Activated CD4-positive, alpha-beta memory T cell treated with anti-CD3 and anti-CD28 coated beads for 36 hours (primary cell): ENCODE data around the gene VPS52. TPM values are rescaled to one million over a fixed set of nuclear protein-coding genes. Genes with fewer than 3 reads are reported as not detected.

Experiments used
- CTCF ChIA-PET: fragments of 350-600 bp; sonication (Branson Sonifier 250); formaldehyde crosslinking; loops from one replicate; lab custom pipeline; 2021; ENCODE audit warnings: antibody characterized with exemption, inconsistent platforms; lab: Charles Lee
- POLR2A ChIA-PET: fragments of 350-600 bp; sonication (Branson Sonifier 250); formaldehyde crosslinking; loops from one replicate; lab custom pipeline; 2021; ENCODE audit warnings: antibody characterized with exemption; lab: Charles Lee
- DNase-seq: peaks from one replicate; pipeline ENCODE4 v3.0.0-alpha.2; 2020
- H3K27ac Mint-ChIP-seq: one replicate; pipeline ENCODE4 v1.8.0; 2021; ENCODE audit warnings: mixed read lengths
- H3K27me3 Mint-ChIP-seq: one replicate; pipeline ENCODE4 v1.8.0; 2021; ENCODE audit warnings: mixed read lengths
- H3K36me3 Mint-ChIP-seq: one replicate; pipeline ENCODE4 v1.8.0; 2021; ENCODE audit warnings: mixed read lengths
- H3K4me1 Mint-ChIP-seq: one replicate; pipeline ENCODE4 v1.8.0; 2021; ENCODE audit warnings: low read depth, mixed read lengths
- H3K4me3 Mint-ChIP-seq: one replicate; pipeline ENCODE4 v1.8.0; 2021; ENCODE audit warnings: mild to moderate bottlenecking, mixed read lengths
- H3K9me3 Mint-ChIP-seq: one replicate; pipeline ENCODE4 v1.8.0; 2021; ENCODE audit warnings: mixed read lengths
- intact Hi-C: fragments of 100-400 bp; cut with micrococcal nuclease; formaldehyde crosslinking; loops from one replicate; pipeline ENCODE4 v1.15.1; 2023
- total RNA-seq, 2 experiments: library from RNA; stranded (reverse); gene quantifications; one replicate each; pipeline ENCODE4 v1.2.3, GENCODE V29; 2021

Gene VPS52
- total RNA-seq, 2 experiments from 2014 or later: 32.7 to 33.7 TPM

DNA sequence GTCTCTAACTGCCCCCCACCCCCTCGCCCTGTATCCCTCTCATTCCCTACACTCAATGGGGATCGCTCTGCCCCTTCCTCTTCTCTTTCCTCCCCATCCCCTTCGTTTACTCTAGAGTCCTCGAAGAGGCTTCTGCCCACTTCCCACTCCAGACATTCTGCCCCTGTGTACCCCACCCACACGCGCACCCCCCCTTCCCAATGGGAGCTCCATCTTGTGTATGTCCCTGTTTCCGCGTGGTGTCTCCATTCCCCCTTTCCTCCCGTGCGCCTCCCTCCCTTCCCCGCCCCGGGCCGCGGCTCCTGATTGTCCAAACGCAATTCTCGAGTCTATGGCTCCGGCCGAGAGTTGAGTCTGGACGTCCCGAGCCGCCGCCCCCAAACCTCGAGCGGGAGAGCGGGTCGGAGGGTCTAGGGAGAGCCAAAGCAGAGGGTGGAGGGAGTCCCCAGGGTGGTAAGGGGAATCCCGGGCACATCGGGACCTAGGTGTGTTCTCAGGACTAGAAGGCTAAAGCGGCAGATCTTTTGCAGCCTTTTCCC, 64.1 kb downstream of the VPS52 start:
- H3K4me3 Mint-ChIP-seq: peak overlapping the region; percentile 88
- ChIA-PET CTCF (interaction anchor here (1.3 to 2.9 kb wide), 5 partner anchors 9 to 223 kb away, joined by 4 to 21 read pairs (median 5); partner anchors contain the start of gene RGL2), POLR2A (interaction anchor here (1.3 to 2.0 kb wide), 3 partner anchors 8 to 41 kb away, joined by 5 to 9 read pairs (median 8); no protein-coding TSS in a partner anchor)
- intact Hi-C loops: loop anchor here (5.0 kb wide), 1 partner anchor 365 kb away; the partner anchor contains the start of gene PSMB8
- peaks cover 44% of the 10 kb centered on the region for H3K36me3 Mint-ChIP-seq
- peaks cover 2% of the 10 kb centered on the region for H3K27me3 Mint-ChIP-seq
- H3K9me3 Mint-ChIP-seq: no peaks in the 10 kb centered on the region
- H3K4me1 Mint-ChIP-seq: peaks cover 57% of the 10 kb centered on the region
- peak; percentile 30 for DNase-seq
- peak overlapping the region; percentile 84 for H3K27ac Mint-ChIP-seq

DNA sequence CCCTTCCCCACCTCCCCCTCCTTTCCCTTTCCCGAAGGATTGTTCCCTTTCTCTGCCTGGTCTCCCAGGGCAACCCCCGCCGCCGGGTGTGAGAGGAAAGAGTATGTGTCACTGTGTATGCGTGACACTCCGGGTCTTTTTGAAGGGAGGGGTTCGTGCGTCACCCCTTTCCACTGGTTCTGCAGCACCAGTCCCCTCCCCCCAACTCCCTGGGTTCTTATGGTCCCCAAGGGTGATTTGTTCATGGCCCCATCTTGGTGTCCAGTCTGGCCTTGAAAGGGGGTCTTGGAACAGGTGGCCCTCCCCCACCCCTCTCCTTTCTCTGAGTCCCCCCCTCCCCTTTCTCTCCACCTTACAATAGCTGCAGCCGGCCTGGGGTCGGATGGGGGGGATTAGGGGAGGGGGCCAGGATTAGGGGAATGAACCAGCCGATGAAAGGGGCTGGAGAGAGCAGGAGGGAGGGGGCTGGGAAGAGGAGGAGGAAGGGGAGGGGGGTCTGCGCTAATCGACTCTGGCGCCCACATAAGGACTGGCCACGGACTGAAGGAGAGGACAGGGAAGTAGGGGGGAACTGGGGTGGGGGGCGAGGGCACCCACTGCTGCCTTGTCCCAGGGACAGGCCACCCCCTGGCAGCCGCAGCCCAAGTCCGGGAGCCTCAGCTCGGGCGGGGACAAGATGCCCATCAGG, 64.7 kb downstream of the VPS52 start:
- ChIA-PET POLR2A (no interaction called here), CTCF (no interaction called here)
- intact Hi-C loops: loop anchor here (5.0 kb wide), 1 partner anchor 365 kb away; the partner anchor contains the start of gene PSMB8
- DNase-seq: no peak
- H3K27me3 Mint-ChIP-seq: no peaks in the 10 kb centered on the region
- H3K4me3 Mint-ChIP-seq: peak overlapping the region; percentile 88
- peaks cover 61% of the 10 kb centered on the region for H3K4me1 Mint-ChIP-seq
- no peaks in the 10 kb centered on the region for H3K9me3 Mint-ChIP-seq
- H3K27ac Mint-ChIP-seq: peak overlapping the region; percentile 91
- H3K36me3 Mint-ChIP-seq: peaks cover 44% of the 10 kb centered on the region

GRCh38 chr6:33206027-33206863, 65.4 kb downstream of the VPS52 start:
- Mint-ChIP-seq H3K9me3 (no peaks in the 10 kb centered on the region), H3K4me1 (peaks cover 67% of the 10 kb centered on the region), H3K27me3 (no peaks in the 10 kb centered on the region), H3K27ac (peak overlapping the region; percentile 91), H3K36me3 (peaks cover 46% of the 10 kb centered on the region), H3K4me3 (peak overlapping the region; percentile 85)
- peak; percentile 47 for DNase-seq
- POLR2A ChIA-PET: interaction anchor here (2.0 kb wide), 1 partner anchor 44 kb away, joined by 9 read pairs; no protein-coding TSS in a partner anchor
- intact Hi-C loops: loop anchor here (5.0 kb wide), 1 partner anchor 364 kb away; the partner anchor contains the start of gene PSMB8
- CTCF ChIA-PET: interaction anchor here (1.9 to 3.8 kb wide), 2 partner anchors 42 to 66 kb away, joined by 6 to 16 read pairs; partner anchors contain the start of genes RPS18 and VPS52

DNA sequence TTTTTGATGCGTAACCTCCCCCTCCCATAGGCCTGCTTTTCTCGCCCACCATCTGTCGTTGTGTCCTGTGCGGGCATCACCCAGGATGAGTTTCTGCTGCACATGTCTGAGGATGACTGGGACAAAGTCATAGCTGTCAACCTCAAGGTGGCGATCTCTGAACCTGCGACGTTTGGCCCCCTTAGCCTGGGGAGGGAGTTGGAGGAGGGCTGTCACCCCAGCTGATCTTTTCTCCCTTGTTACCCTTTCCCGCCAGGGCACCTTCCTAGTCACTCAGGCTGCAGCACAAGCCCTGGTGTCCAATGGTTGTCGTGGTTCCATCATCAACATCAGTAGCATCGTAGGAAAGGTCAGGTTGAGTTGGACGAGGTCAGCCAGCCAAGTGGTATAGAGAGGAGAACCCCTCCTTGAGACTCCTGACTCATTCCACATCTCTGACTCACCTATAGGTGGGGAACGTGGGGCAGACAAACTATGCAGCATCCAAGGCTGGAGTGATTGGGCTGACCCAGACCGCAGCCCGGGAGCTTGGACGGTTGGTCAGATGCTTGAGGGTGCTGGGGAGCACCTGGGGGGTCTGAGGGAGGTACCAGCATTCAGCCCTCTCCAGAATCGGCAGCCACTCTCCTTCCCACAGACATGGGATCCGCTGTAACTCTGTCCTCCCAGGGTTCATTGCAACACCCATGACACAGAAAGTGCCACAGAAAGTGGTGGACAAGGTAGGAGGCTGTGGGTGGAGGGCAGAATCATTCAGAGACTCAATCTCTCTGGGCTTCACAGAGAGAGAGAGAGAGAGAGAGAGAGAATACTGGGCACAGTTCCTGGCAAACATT, 66.3 kb downstream of the VPS52 start:
- Mint-ChIP-seq H3K27ac (peak overlapping the region; percentile 91), H3K27me3 (no peaks in the 10 kb centered on the region), H3K4me1 (peaks cover 67% of the 10 kb centered on the region), H3K9me3 (no peaks in the 10 kb centered on the region), H3K36me3 (peaks cover 46% of the 10 kb centered on the region), H3K4me3 (peak overlapping the region; percentile 85)
- intact Hi-C loops: loop anchor here (1.0 to 5.0 kb wide), 6 partner anchors 37 to 363 kb away; partner anchors contain the start of genes PSMB8, RPS18 and TAPBP
- ChIA-PET POLR2A (interaction anchor here (0.6 to 2.0 kb wide), 7 partner anchors 22 to 235 kb away, joined by 3 to 9 read pairs (median 4); partner anchors contain the start of genes RPS18 and VPS52), CTCF (interaction anchor here (0.8 to 3.8 kb wide), 6 partner anchors 42 to 140 kb away, joined by 3 to 16 read pairs (median 4); partner anchors contain the start of genes RGL2, RPS18 and VPS52)
- DNase-seq: peak; percentile 83

DNA sequence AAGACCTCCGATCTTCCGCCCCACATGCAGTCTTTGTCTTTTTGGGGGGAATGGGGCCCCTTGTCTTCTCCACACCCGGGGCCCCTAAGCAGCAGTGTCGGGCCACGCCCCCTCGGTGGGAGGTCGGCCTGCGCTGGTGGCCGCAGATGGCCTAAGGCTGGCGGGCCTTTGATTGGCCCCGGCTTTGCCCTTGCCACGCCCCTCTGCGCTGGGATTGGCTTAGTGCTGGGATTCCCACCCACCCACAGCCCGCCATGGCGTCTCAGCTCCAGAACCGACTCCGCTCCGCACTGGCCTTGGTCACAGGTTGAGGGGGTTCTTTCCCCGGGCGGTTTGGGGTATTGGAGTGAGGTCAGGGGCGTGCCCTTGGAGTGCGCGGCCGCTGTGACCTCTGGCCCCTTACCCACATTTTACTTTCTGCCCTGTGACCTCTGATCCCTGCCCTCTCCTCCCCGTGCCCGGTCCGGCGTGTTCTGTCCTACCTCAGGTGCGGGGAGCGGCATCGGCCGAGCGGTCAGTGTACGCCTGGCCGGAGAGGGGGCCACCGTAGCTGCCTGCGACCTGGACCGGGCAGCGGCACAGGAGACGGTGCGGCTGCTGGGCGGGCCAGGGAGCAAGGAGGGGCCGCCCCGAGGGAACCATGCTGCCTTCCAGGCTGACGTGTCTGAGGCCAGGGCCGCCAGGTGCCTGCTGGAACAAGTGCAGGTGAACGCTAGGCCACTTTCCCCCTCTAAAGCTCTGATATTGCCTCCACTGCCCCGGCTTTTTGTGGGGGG, 67.1 kb downstream of the VPS52 start, which contains the start of gene HSD17B8:
Gene HSD17B8 (plus strand): TSS at position 241 of the 776 bp plus-strand sequence. CDS start 14 bp downstream, at position 255.
- DNase-seq: peak; percentile 96
- peaks cover 38% of the 10 kb centered on the region for H3K36me3 Mint-ChIP-seq
- ChIA-PET CTCF (interaction anchor here (0.8 to 3.8 kb wide), 6 partner anchors 43 to 140 kb away, joined by 3 to 16 read pairs (median 4); partner anchors contain the start of genes RGL2, RPS18 and VPS52), POLR2A (interaction anchor here (0.6 to 2.0 kb wide), 9 partner anchors 21 to 234 kb away, joined by 3 to 9 read pairs (median 4); partner anchors contain the start of genes B3GALT4, RPS18 and VPS52)
- no peaks in the 10 kb centered on the region for H3K9me3 Mint-ChIP-seq
- H3K27ac Mint-ChIP-seq: peak within 1 kb of the TSS; percentile 91
- H3K27me3 Mint-ChIP-seq: no peaks in the 10 kb centered on the region
- H3K4me3 Mint-ChIP-seq: peak within 1 kb of the TSS; percentile 85
- intact Hi-C loops: loop anchor here (1.0 to 5.0 kb wide), 6 partner anchors 38 to 362 kb away; partner anchors contain the start of genes PSMB8, RPS18 and TAPBP
- peaks cover 61% of the 10 kb centered on the region for H3K4me1 Mint-ChIP-seq

DNA sequence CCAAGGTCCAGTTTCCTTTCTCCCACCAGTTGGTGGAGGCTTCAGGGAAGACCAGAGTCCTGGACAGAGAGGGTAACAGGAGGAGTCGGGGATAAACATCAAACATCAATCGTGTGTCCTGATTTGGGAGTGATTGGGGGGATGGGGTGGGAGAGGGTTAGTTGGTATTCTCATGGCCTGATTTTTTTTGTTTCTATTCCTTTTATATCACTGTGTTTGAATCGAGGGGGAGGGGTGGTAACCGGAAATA, 67.6 kb downstream of the VPS52 start:
- H3K36me3 Mint-ChIP-seq: peaks cover 33% of the 10 kb centered on the region
- no peaks in the 10 kb centered on the region for H3K9me3 Mint-ChIP-seq
- H3K27ac Mint-ChIP-seq: peak overlapping the region; percentile 91
- POLR2A ChIA-PET: interaction anchor here (0.6 to 2.0 kb wide), 4 partner anchors 44 to 232 kb away, joined by 3 to 9 read pairs (median 6); partner anchors contain the start of gene B3GALT4
- H3K27me3 Mint-ChIP-seq: no peaks in the 10 kb centered on the region
- H3K4me1 Mint-ChIP-seq: peaks cover 61% of the 10 kb centered on the region
- intact Hi-C loops: loop anchor here (2.0 kb wide), 2 partner anchors 111 to 233 kb away; partner anchors contain the start of gene TAPBP
- DNase-seq: no peak
- H3K4me3 Mint-ChIP-seq: peak overlapping the region; percentile 85
- CTCF ChIA-PET: interaction anchor here (1.0 to 3.8 kb wide), 4 partner anchors 44 to 141 kb away, joined by 3 to 16 read pairs (median 6); partner anchors contain the start of genes RPS18 and VPS52

- H3K9me3 Mint-ChIP-seq: no peaks in the 10 kb centered on the region
- POLR2A ChIA-PET: interaction anchor here (1.1 to 1.6 kb wide), 2 partner anchors 45 to 46 kb away, joined by 3 to 5 read pairs; no protein-coding TSS in a partner anchor
- no peaks in the 10 kb centered on the region for H3K27me3 Mint-ChIP-seq
- CTCF ChIA-PET: interaction anchor here (3.8 kb wide), 1 partner anchor 44 kb away, joined by 16 read pairs; no protein-coding TSS in a partner anchor
- intact Hi-C loops: loop anchor here (2.0 kb wide), 2 partner anchors 111 to 233 kb away; partner anchors contain the start of gene TAPBP
- peaks cover 30% of the 10 kb centered on the region for H3K36me3 Mint-ChIP-seq
- no peak for DNase-seq
- peak overlapping the region; percentile 91 for H3K27ac Mint-ChIP-seq
- H3K4me3 Mint-ChIP-seq: peak overlapping the region; percentile 85
- peaks cover 60% of the 10 kb centered on the region for H3K4me1 Mint-ChIP-seq
Observed at GRCh38 chr6:33203443-33204164, 68.1 kb downstream of the VPS52 start.

DNA sequence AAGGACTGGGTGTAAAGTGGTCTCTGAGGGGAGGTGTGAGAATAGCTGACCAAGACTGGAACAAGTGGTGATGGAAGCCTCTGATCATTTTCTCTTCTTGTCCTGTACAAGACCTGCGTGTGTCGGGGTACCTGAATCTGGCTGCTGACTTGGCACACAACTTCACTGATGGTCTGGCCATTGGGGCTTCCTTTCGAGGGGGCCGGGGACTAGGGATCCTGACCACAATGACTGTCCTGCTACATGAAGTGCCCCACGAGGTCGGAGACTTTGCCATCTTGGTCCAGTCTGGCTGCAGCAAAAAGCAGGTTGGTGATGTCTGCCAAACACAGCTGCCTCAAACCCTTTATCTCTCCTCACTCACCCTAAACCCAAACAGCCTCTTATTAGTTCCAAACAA, 68.9 kb downstream of the VPS52 start:
- H3K9me3 Mint-ChIP-seq: no peaks in the 10 kb centered on the region
- H3K4me3 Mint-ChIP-seq: peak overlapping the region; percentile 33
- peaks cover 68% of the 10 kb centered on the region for H3K4me1 Mint-ChIP-seq
- H3K27me3 Mint-ChIP-seq: no peaks in the 10 kb centered on the region
- intact Hi-C loops: no loop called here
- DNase-seq: no peak
- ChIA-PET POLR2A (interaction anchor here (1.1 to 1.6 kb wide), 2 partner anchors 46 to 47 kb away, joined by 3 to 5 read pairs; no protein-coding TSS in a partner anchor), CTCF (interaction anchor here (3.8 kb wide), 1 partner anchor 45 kb away, joined by 16 read pairs; no protein-coding TSS in a partner anchor)
- peaks cover 30% of the 10 kb centered on the region for H3K36me3 Mint-ChIP-seq
- peak overlapping the region; percentile 96 for H3K27ac Mint-ChIP-seq

DNA sequence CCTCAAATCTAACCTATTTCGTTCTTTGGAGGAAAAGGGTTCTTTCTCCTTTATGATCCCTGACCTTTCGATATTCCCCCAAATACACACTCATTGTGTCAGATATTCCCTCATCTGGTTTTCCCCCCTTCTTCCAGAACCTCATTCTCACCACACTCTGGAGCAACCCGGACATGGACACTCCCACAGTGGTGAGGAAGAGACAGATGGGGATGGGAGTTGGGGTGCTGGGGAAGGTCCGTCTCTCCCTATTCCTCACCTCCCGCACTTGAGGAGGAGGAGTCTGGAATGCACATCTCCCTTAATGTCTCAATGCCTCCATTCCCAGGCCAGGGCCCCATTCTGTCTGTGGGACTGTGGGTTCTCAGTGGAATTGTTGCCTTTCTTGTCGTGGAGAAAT, 69.7 kb downstream of the VPS52 start:
- no peaks in the 10 kb centered on the region for H3K27me3 Mint-ChIP-seq
- peak overlapping the region; percentile 94 for H3K4me3 Mint-ChIP-seq
- intact Hi-C loops: loop anchor here (2.0 kb wide), 2 partner anchors 217 to 369 kb away; partner anchors contain the start of gene CUTA
- no peak for DNase-seq
- peaks cover 30% of the 10 kb centered on the region for H3K36me3 Mint-ChIP-seq
- POLR2A ChIA-PET: interaction anchor here (1.6 kb wide), 1 partner anchor 48 kb away, joined by 5 read pairs; no protein-coding TSS in a partner anchor
- H3K27ac Mint-ChIP-seq: peak overlapping the region; percentile 96
- H3K4me1 Mint-ChIP-seq: peaks cover 71% of the 10 kb centered on the region
- CTCF ChIA-PET: interaction anchor here (0.6 kb wide), 1 partner anchor 30 kb away, joined by 3 read pairs; no protein-coding TSS in a partner anchor
- no peaks in the 10 kb centered on the region for H3K9me3 Mint-ChIP-seq
